ENCODE results near the gene SCAF4. TPM values are rescaled to one million over a fixed set of nuclear protein-coding genes. Genes with fewer than 3 reads are reported as not detected.

SCAF4 gene
- total and polyA plus RNA-seq, 2 donors (not counting 3 experiments of a cell fraction or from before 2014, with no cell fraction given), result 12.2 to 41.2 TPM

DNA sequence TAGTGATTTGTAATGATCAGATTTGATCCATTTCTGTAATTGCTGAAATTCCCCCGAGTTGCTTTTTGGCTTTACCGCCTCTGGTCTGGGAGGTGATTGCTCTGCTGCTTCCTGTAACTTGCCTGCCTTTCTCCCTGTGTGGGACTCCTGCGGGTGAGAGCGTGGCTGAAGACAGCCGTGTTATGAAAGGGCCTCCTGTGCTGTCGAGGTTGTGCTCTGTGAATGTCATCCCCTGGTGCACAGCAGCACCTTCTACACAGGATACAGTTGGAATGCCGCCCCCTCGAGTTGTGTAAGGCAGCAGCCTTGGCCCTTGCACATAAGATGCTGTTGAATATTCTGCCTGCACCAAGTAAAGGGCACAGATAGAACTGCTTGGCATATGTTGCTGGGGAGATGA, 66.5 kb downstream of the SCAF4 start:
- POLR2A ChIA-PET, result no interaction called here
- H3K9me1 ChIP-seq (replicated peaks; ENCODE audit: control insufficient read depth, extremely low read depth, insufficient read depth, low read length), result no peaks in the 10 kb centered on the region
- DNase-seq (ENCODE audit: low read depth, low spot score), result no peak
- H3K4me1 ChIP-seq (ENCODE audit: control insufficient read depth, extremely low read depth, insufficient read depth, low read length), result peaks cover 20% of the 10 kb centered on the region
- no peak overlapping the region for H3K4me3 ChIP-seq (replicated peaks in 1 of 3; ENCODE audit: insufficient read depth in 1 of 3, low read depth in 1 of 3, low read length in 3 of 3)
- H3K27me3 ChIP-seq (ENCODE audit: control insufficient read depth in 2 of 2, insufficient read depth in 2 of 2, low read length in 2 of 2), result no peaks in the 10 kb centered on the region
- no peak overlapping the region for H3K4me2 ChIP-seq (ENCODE audit: insufficient read depth, low read length)
- H4K20me1 ChIP-seq (replicated peaks; ENCODE audit: control insufficient read depth, extremely low read depth, insufficient read depth, low read length), result no peaks in the 10 kb centered on the region
- no peak overlapping the region for H2AFZ ChIP-seq (ENCODE audit: low read depth, low read length)
- dilution Hi-C loops (cut with MboI; ENCODE audit: extremely low pct_ligation_motif_present, low sequenced_read_pairs), result no loop called here
- no peaks in the 10 kb centered on the region for H3K9me3 ChIP-seq (replicated peaks; ENCODE audit: control insufficient read depth, insufficient read depth, low read length)
- CTCF ChIA-PET, result no interaction called here
- H3K36me3 ChIP-seq (ENCODE audit: control insufficient read depth in 2 of 2, extremely low read depth in 1 of 2, insufficient read depth in 2 of 2, low read length in 2 of 2), result peaks cover 2 to 13% of the 10 kb centered on the region in 2 experiments
- TF ChIP-seq POLR2AphosphoS5 (IDR thresholded peaks at IDR 0.05; ENCODE audit: insufficient read depth, low read depth, low read length) (no peak), POLR2A (IDR thresholded peaks at IDR 0.05; ENCODE audit: low read depth, low read length) (no peak), FOS (IDR thresholded peaks at IDR 0.05; ENCODE audit: borderline replicate concordance, insufficient read depth, low read length) (no peak), JUN (IDR thresholded peaks at IDR 0.05; ENCODE audit: borderline replicate concordance, insufficient read depth, insufficient read length, low read depth) (no peak), MYC (IDR thresholded peaks at IDR 0.05; ENCODE audit: low read depth, low read length) (no peak), GATA2 (IDR thresholded peaks at IDR 0.05; ENCODE audit: insufficient read depth, insufficient read length, low read depth, low read length) (no peak)
- TF ChIP-seq, protein P1, sequence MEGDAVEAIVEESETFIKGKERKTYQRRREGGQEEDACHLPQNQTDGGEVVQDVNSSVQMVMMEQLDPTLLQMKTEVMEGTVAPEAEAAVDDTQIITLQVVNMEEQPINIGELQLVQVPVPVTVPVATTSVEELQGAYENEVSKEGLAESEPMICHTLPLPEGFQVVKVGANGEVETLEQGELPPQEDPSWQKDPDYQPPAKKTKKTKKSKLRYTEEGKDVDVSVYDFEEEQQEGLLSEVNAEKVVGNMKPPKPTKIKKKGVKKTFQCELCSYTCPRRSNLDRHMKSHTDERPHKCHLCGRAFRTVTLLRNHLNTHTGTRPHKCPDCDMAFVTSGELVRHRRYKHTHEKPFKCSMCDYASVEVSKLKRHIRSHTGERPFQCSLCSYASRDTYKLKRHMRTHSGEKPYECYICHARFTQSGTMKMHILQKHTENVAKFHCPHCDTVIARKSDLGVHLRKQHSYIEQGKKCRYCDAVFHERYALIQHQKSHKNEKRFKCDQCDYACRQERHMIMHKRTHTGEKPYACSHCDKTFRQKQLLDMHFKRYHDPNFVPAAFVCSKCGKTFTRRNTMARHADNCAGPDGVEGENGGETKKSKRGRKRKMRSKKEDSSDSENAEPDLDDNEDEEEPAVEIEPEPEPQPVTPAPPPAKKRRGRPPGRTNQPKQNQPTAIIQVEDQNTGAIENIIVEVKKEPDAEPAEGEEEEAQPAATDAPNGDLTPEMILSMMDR (IDR thresholded peaks at IDR 0.05; ENCODE audit: extremely low read depth in 1 of 2, insufficient read depth in 1 of 2, low read depth in 1 of 2, low read length in 2 of 2), result no peak
- TF ChIP-seq, protein P2, sequence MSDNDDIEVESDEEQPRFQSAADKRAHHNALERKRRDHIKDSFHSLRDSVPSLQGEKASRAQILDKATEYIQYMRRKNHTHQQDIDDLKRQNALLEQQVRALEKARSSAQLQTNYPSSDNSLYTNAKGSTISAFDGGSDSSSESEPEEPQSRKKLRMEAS (IDR thresholded peaks at IDR 0.05; ENCODE audit: insufficient read depth, insufficient read length), result no peak
- no peak for FAIRE-seq
- intact Hi-C loops (cut with micrococcal nuclease), result no loop called here
- H3K9ac ChIP-seq (replicated peaks; ENCODE audit: extremely low read depth, insufficient read depth, low read length), result no peak overlapping the region
- H3K27ac ChIP-seq (ENCODE audit: insufficient read depth, low read depth, low read length), result no peak overlapping the region
- BruUV-seq (replicated peaks), result no TSS peak
- H3K79me2 ChIP-seq (ENCODE audit: control insufficient read depth, insufficient read depth, low read length), result peaks cover 37% of the 10 kb centered on the region

Data from endothelial cell of umbilical vein (primary cell).